ENCODE data around the gene PLCH1.

Gene PLCH1

GRCh38 chr3:155741101-155741500 is 3.8 kb downstream of the PLCH1 start:
- no peak for DNase-seq (ENCODE audit: low read depth)
- no peak for TF ChIP-seq CTCF (IDR thresholded peaks at IDR 0.05; ENCODE audit: control insufficient read depth, extremely low read depth, insufficient read depth)
- H3K4me3 ChIP-seq (ENCODE audit: low read depth, low read length) = no peak overlapping the region

- no peak for DNase-seq (ENCODE audit: low read depth)
- TF ChIP-seq CTCF (IDR thresholded peaks at IDR 0.05; ENCODE audit: control insufficient read depth, extremely low read depth, insufficient read depth) = no peak
- H3K4me3 ChIP-seq (ENCODE audit: low read depth, low read length) = no peak overlapping the region
Observed at GRCh38 chr3:155739154-155739553, 5.7 kb downstream of the PLCH1 start.

- H3K4me3 ChIP-seq (ENCODE audit: low read depth, low read length) = no peak overlapping the region
- no peak for DNase-seq (ENCODE audit: low read depth)
- TF ChIP-seq CTCF (IDR thresholded peaks at IDR 0.05; ENCODE audit: control insufficient read depth, extremely low read depth, insufficient read depth) = no peak
Observed at GRCh38 chr3:155738580-155739076, 6.2 kb downstream of the PLCH1 start.

GRCh38 chr3:155737844-155738460 is 6.9 kb downstream of the PLCH1 start:
- no peak for TF ChIP-seq CTCF (IDR thresholded peaks at IDR 0.05; ENCODE audit: control insufficient read depth, extremely low read depth, insufficient read depth)
- DNase-seq (ENCODE audit: low read depth) = peak; percentile 73
- H3K4me3 ChIP-seq (ENCODE audit: low read depth, low read length) = peak overlapping the region; percentile 19; the same call in 1 of the 2 replicates

GRCh38 chr3:155736381-155736780 is 8.5 kb downstream of the PLCH1 start:
- H3K4me3 ChIP-seq (ENCODE audit: low read depth, low read length) = no peak overlapping the region
- DNase-seq (ENCODE audit: low read depth) = no peak
- no peak for TF ChIP-seq CTCF (IDR thresholded peaks at IDR 0.05; ENCODE audit: control insufficient read depth, extremely low read depth, insufficient read depth)

GRCh38 chr3:155730843-155731242 is 14.0 kb downstream of the PLCH1 start:
- TF ChIP-seq CTCF (IDR thresholded peaks at IDR 0.05; ENCODE audit: control insufficient read depth, extremely low read depth, insufficient read depth) = no peak
- peak; percentile 37 for DNase-seq (ENCODE audit: low read depth)
- H3K4me3 ChIP-seq (ENCODE audit: low read depth, low read length) = no peak overlapping the region

- peak; percentile 56 for DNase-seq (ENCODE audit: low read depth)
- no peak for TF ChIP-seq CTCF (IDR thresholded peaks at IDR 0.05; ENCODE audit: control insufficient read depth, extremely low read depth, insufficient read depth)
- H3K4me3 ChIP-seq (ENCODE audit: low read depth, low read length) = no peak overlapping the region
Observed at GRCh38 chr3:155727836-155728235, 17.0 kb downstream of the PLCH1 start.
